Epithelial cell of umbilical artery (primary cell): ENCODE data around the gene QSOX2. TPM values are rescaled to one million over a fixed set of nuclear protein-coding genes. Genes with fewer than 3 reads are reported as not detected.

Experiments
- total RNA-seq: library from RNA; depleted of rRNA; stranded (reverse); fragments of >200 nt; gene quantifications from 2 replicates; pipeline ENCODE4 v1.2.3, GENCODE V29; 2014

Gene QSOX2, protein sequence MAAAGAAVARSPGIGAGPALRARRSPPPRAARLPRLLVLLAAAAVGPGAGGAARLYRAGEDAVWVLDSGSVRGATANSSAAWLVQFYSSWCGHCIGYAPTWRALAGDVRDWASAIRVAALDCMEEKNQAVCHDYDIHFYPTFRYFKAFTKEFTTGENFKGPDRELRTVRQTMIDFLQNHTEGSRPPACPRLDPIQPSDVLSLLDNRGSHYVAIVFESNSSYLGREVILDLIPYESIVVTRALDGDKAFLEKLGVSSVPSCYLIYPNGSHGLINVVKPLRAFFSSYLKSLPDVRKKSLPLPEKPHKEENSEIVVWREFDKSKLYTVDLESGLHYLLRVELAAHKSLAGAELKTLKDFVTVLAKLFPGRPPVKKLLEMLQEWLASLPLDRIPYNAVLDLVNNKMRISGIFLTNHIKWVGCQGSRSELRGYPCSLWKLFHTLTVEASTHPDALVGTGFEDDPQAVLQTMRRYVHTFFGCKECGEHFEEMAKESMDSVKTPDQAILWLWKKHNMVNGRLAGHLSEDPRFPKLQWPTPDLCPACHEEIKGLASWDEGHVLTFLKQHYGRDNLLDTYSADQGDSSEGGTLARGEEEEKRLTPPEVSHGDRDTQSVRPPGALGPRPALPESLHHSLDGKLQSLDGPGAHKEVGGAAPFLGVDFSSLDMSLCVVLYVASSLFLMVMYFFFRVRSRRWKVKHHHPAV
- 11.7 and 16.9 TPM in 2 replicates for total RNA-seq

DNA sequence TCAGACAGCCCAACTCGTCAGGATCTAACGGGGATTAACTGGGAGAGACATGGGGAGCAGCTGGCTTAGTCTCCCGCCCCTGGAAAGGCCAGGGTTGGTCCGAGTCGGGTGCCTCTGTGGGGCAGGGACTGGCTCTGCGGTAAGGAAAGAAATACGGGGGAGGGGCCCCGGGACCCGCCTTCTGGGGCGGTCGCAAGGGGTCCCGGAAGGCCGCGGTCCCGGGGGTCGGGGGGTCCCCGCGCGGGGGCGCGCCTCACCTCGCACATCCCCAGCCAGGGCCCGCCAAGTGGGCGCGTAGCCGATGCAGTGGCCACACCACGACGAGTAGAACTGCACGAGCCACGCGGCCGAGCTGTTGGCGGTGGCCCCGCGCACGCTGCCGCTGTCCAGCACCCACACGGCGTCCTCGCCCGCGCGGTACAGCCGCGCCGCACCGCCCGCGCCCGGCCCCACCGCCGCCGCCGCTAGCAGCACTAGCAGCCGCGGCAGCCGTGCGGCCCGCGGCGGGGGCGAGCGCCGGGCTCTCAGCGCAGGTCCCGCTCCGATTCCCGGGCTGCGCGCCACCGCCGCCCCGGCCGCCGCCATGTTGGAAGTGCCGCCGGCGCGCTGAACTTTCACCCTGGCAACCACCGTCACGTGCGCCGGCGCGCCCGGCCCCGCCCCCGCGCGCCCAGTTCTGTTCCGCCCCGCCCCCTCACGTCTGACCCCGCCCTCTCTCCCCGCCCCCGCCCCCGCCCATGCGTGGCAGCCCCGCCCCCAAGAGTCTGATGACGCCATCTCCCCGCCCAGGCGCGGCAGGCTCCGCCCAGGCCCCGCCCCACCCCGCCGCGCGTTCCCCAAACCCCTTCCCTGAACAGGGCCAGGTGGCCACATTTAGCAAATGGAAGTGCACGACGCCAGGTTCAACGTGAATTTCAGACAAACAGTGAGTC, at the start of gene QSOX2:
Gene QSOX2, minus strand, starts transcription at position 594 of the 932 bp plus-strand sequence. Its CDS starts 9 bp downstream, at position 585.

DNA sequence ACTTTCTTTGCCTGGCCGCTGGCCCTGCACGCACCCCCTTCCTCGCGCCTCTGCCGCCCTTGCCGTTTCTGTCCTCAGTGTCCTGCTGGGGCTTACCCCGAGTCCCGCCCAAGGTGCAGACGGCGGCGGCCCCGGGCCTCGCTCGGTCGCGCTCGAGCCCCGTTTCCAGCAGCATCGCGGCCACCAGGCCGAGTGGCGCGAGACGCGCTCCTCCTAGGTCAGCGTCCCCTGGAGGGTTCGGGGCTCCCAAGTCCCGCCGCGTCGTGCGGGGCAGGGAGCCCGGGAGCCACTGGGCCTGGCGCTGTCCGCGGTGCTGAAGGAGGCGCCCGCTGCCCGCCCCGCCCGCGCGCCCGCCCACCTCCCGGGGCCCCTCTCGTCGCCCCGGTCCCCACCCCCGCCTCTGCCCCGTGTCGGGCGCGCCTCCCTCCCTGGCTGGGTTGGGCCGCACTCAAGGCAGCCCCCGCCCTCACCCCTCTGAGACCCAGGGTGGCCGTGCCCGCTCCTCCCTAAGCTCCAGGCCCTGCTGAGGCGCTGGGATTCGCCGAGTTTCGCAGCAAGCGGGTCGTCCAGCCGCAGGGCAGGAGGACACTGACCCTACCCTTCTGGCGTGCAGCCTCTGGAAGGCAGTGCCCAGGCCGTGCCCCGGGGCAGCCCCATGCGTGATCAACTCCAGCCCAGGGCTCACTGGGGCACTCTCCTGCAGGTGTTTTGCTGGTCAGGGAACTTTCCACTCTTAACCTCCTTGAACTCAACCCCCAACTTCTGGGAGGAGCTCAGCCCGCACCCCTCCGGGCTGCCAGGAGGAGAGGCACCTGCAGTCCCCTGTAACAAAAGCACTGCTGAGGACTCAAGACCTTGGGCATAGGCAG, 40.5 kb downstream of the QSOX2 start, which contains the start of gene LHX3:
Gene LHX3, minus strand, starts transcription at position 291 of the 869 bp plus-strand sequence. Its CDS starts 116 bp downstream, at position 175.

Other genes with a start within 250 kb of the QSOX2 start
- gene NACC2, start 150.5 kb downstream of the QSOX2 start, total RNA-seq = 14.1 and 20.8 TPM in 2 replicates
- 52.3 and 61.1 TPM in 2 replicates for gene TMEM250, start 126.9 kb downstream of the QSOX2 start, total RNA-seq
- gene LHX3, start 40.7 kb downstream of the QSOX2 start, total RNA-seq = not detected in 2 replicates
- gene CCDC187, start 58.3 kb upstream of the QSOX2 start, total RNA-seq = not detected in 2 replicates
- gene GPSM1, start 81.7 kb upstream of the QSOX2 start, total RNA-seq = 27.9 and 29.6 TPM in 2 replicates
- 15.5 and 29.9 TPM in 2 replicates for gene DNLZ, start 117.9 kb upstream of the QSOX2 start, total RNA-seq
- 0.32 and 2.6 TPM in 2 replicates for gene CARD9, start 127.9 kb upstream of the QSOX2 start, total RNA-seq
- 9.0 and 12.3 TPM in 2 replicates for gene SNAPC4, start 154.4 kb upstream of the QSOX2 start, total RNA-seq
- 30.2 and 32.2 TPM in 2 replicates for gene ENTR1, start 164.8 kb upstream of the QSOX2 start, total RNA-seq
- 60.7 and 65.8 TPM in 2 replicates for gene PMPCA, start 164.8 kb upstream of the QSOX2 start, total RNA-seq
- gene INPP5E, start 194.0 kb upstream of the QSOX2 start, total RNA-seq = 5.0 and 5.8 TPM in 2 replicates
- gene SEC16A, start 237.2 kb upstream of the QSOX2 start, total RNA-seq = 13.1 and 15.3 TPM in 2 replicates